ENCODE measurements around the gene PIGW.
"Not testable (repeated sequence)": the region's sequence is repeated elsewhere in the genome, so short reads cannot be mapped to it uniquely, and the experiment has no call there.

Gene PIGW

DNA sequence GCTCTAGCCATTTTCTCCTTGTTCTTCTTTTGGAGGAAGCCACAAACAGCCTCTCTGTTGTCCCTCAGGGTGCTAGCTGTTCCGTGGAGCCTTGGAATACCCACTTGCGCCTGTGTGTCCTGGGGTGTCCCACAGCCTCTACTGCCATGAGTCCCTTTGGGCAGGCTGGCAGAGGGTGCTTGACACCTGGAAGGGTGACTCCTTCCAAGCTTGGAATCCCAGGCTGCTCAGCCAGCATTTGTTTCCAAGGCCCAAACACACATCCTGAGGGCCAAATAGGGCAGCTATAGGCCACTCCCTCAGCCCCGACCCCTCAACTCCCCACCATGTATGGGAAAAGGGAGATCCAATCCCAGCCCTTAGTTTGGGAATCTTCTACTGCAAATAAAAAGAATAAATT lies 33.4 kb upstream of the PIGW start:
- H3K4me3 Mint-ChIP-seq = no peak overlapping the region
- H3K4me1 Mint-ChIP-seq (ENCODE audit: low read depth) = no peaks in the 10 kb centered on the region
- no peak overlapping the region for H3K27ac Mint-ChIP-seq
- intact Hi-C loops (cut with micrococcal nuclease) = no loop called here
- H3K27me3 Mint-ChIP-seq = no peaks in the 10 kb centered on the region
- H3K9me3 Mint-ChIP-seq = no peaks in the 10 kb centered on the region
- H3K36me3 Mint-ChIP-seq (ENCODE audit: low read depth) = peaks cover 91% of the 10 kb centered on the region

DNA sequence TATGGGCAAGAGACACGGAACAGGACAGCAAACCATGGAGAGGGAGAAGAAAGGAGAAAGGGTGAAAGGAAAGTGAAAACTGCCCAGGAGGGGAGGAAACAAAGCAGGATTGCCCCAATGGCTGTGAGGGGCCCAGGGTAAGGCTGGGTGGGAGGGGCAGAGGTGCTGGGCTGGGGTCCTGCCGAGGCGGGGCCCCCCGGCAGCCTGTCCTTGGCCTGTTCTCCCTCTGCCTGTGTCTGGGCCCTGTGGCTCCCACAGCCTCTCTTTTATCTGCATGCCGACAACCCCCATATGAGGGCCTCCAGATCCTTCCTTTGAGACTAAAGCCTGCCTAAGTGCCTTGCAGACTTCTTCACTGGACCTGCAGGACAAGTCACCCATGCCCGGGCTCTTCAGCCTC lies 32.8 kb upstream of the PIGW start:
- intact Hi-C loops (cut with micrococcal nuclease) = no loop called here
- Mint-ChIP-seq H3K9me3 (no peaks in the 10 kb centered on the region), H3K4me1 (ENCODE audit: low read depth) (no peaks in the 10 kb centered on the region), H3K27ac (no peak overlapping the region), H3K27me3 (no peaks in the 10 kb centered on the region), H3K4me3 (no peak overlapping the region), H3K36me3 (ENCODE audit: low read depth) (peaks cover 91% of the 10 kb centered on the region)

DNA sequence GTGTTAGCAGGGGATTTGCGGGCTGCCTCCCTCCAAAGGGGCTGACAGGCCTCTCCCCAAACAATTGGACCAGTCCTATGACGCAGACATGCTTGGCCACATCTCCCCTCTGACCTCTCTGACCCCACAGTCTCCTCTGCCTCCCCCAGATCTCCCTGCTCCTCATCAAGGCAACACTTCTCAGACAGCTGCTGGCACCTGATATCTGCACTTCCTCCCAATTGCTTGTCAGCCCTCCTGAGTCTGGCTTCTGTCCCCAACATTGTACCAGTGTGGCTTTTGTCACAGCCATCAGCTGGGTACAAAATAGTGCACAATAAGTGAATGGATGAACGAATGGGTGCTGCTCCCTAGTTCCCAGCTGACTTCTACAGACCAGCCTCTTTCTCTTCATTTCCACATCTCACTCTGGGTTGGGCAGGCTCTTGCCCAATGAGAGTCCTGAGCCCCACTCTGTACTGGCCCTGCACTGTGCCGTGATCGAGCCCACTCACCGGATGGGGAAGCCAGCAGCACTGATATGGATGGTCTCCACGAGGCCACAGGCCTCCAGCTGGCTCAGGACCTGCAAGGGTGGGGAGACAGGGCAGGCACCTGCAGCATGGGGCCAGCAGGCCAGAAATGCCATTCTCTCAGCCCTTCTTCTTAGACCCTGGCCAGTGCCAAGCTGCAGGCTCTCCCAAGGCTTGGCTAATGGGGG lies 31.2 kb upstream of the PIGW start:
- intact Hi-C loops (cut with micrococcal nuclease) = no loop called here
- peaks cover 87% of the 10 kb centered on the region for H3K36me3 Mint-ChIP-seq (ENCODE audit: low read depth)
- no peaks in the 10 kb centered on the region for H3K4me1 Mint-ChIP-seq (ENCODE audit: low read depth)
- no peak overlapping the region for H3K27ac Mint-ChIP-seq
- H3K27me3 Mint-ChIP-seq = no peaks in the 10 kb centered on the region
- no peak overlapping the region for H3K4me3 Mint-ChIP-seq
- H3K9me3 Mint-ChIP-seq = no peaks in the 10 kb centered on the region

DNA sequence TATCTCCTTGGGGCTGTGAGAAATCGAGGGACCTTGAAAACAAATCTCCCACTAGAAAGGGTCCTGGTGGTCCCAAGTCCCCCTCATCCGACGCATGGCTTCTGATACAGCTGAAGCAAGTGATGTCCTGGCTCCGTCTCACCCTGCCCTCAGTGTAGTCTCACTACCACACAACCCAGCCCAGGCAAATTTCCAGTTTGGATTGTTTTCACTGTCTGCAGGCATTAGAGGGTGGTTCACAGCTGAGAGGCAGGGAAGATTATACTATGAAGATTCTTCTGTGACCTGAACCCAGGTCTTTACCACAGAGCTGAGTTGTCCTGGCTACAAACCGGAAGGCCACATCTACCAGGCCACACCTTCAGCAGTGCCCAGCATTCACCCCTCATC lies 30.6 kb upstream of the PIGW start:
- no peak overlapping the region for H3K27ac Mint-ChIP-seq
- no peaks in the 10 kb centered on the region for H3K4me1 Mint-ChIP-seq (ENCODE audit: low read depth)
- no peak overlapping the region for H3K4me3 Mint-ChIP-seq
- H3K9me3 Mint-ChIP-seq = no peaks in the 10 kb centered on the region
- peaks cover 87% of the 10 kb centered on the region for H3K36me3 Mint-ChIP-seq (ENCODE audit: low read depth)
- no peaks in the 10 kb centered on the region for H3K27me3 Mint-ChIP-seq
- intact Hi-C loops (cut with micrococcal nuclease) = no loop called here

DNA sequence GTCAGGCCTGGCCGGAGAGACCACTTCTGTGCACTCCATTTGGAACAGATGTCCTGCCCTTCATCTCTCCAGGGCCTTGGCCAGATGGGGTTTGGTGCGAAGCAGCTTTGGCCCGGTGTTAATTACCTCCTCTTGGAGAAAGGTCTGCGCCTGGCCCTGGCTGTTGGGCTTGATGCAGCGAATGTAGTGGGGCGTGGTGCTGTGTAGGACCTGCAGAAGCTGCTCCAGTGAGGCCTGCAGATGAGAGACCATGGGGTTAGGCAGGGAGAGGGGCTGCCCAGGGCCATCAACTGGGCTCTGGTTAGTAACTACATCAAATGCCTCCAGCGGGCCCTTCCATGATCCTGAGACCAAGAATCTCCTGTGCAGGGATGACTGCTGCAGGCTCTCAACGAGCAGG lies 29.6 kb upstream of the PIGW start:
- intact Hi-C loops (cut with micrococcal nuclease) = no loop called here
- Mint-ChIP-seq H3K27me3 (no peaks in the 10 kb centered on the region), H3K4me3 (no peak overlapping the region), H3K9me3 (no peaks in the 10 kb centered on the region), H3K36me3 (ENCODE audit: low read depth) (peaks cover 96% of the 10 kb centered on the region), H3K4me1 (ENCODE audit: low read depth) (no peaks in the 10 kb centered on the region), H3K27ac (no peak overlapping the region)

DNA sequence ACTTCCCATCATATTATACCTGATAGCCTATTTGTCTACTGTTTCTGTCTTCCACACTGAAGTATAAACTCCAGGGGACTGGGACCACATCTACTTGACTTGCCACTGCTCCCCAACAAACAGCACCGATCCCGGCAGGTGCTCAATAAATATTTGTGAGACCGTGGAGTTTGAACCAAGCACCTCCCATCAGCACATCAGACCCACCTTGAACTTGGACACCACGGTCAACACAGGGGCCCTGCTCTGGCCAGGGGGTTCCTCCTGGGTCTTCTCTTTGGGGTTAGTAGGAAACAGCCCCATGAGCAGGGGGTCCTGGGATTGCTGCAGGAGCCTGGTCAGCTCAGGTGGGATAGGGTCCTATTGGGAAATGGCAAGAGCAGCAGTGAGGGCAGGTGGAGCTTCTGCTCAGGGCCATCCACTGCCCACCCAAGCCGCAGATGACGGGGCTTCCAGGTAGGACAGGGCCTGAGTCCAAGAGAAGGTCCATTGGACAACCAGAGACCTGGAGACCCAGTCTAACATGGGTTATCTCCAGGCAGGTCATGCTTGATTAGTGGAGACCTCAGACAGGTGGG lies 28.4 kb upstream of the PIGW start:
- Mint-ChIP-seq H3K36me3 (ENCODE audit: low read depth) (peaks cover 96% of the 10 kb centered on the region), H3K27me3 (no peaks in the 10 kb centered on the region), H3K4me3 (no peak overlapping the region), H3K4me1 (ENCODE audit: low read depth) (no peaks in the 10 kb centered on the region), H3K27ac (no peak overlapping the region), H3K9me3 (no peaks in the 10 kb centered on the region)
- intact Hi-C loops (cut with micrococcal nuclease) = no loop called here

DNA sequence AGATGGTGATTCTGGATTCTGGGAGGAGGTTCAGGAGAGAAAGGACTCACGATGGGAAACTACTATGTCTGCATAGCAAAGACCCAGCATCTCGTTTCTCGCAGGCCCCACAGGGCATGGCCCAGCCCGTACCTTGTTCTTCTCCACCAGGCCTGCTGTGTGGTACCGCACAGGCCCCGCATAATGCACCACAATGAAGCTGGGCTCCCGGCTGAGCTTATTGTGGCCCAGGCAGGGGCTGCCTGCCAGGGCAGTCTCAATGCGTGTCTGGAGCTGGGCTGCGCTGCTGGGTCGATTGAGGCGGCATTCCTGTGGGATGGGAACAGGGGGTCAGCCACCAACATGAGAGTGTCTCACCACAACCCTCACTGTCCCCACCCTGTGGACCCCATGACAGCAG lies 28.0 kb upstream of the PIGW start:
- Mint-ChIP-seq H3K27me3 (no peaks in the 10 kb centered on the region), H3K4me1 (ENCODE audit: low read depth) (no peaks in the 10 kb centered on the region), H3K36me3 (ENCODE audit: low read depth) (peaks cover 96% of the 10 kb centered on the region), H3K27ac (no peak overlapping the region), H3K4me3 (no peak overlapping the region), H3K9me3 (no peaks in the 10 kb centered on the region)
- intact Hi-C loops (cut with micrococcal nuclease) = no loop called here

DNA sequence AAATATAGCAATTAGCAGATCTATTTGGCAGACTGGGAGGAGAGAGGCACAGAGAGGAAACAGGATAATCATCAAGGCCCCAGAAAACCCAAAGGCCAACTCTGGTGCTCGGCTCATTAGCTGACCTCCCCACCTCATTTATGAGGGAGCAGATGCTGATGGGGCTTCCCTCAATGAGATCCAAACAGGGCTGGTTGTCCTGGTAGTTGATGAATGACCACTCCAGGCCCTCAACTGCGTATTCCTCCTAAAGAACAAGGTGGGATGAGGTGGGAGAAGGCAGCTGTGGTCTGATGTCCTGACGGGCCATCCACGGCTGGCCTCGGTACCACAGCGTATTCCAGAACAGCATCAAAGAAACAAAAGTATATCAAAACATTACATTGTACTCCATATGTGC lies 27.5 kb upstream of the PIGW start:
- Mint-ChIP-seq H3K36me3 (ENCODE audit: low read depth) (peaks cover 96% of the 10 kb centered on the region), H3K27me3 (no peaks in the 10 kb centered on the region), H3K27ac (no peak overlapping the region), H3K4me3 (no peak overlapping the region), H3K9me3 (no peaks in the 10 kb centered on the region), H3K4me1 (ENCODE audit: low read depth) (no peaks in the 10 kb centered on the region)
- intact Hi-C loops (cut with micrococcal nuclease) = no loop called here

DNA sequence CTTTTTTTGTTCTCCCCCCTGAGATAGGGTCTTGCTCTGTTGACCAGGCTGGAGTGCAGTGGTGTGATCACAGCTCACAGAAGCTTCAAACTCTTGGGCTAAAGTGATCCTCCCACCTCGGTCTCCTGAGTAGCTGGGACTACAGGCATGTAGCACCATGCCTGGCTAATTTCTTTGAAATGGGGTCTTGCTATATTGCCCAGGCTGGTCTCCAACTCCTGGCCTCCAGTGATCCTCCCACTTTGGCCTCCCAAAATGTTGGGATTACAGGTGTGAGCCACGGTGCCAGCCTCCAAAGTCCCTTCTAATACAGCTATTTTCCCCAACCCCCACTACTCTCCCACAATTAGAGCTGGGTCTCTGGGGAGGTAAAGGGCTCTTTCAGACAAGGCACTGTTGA lies 26.3 kb upstream of the PIGW start:
- H3K9me3 Mint-ChIP-seq; H3K4me3 Mint-ChIP-seq; H3K4me1 Mint-ChIP-seq (ENCODE audit: low read depth); H3K27ac Mint-ChIP-seq; intact Hi-C loops (cut with micrococcal nuclease); H3K27me3 Mint-ChIP-seq: not testable (repeated sequence)
- peaks cover 96% of the 10 kb centered on the region for H3K36me3 Mint-ChIP-seq (ENCODE audit: low read depth)

DNA sequence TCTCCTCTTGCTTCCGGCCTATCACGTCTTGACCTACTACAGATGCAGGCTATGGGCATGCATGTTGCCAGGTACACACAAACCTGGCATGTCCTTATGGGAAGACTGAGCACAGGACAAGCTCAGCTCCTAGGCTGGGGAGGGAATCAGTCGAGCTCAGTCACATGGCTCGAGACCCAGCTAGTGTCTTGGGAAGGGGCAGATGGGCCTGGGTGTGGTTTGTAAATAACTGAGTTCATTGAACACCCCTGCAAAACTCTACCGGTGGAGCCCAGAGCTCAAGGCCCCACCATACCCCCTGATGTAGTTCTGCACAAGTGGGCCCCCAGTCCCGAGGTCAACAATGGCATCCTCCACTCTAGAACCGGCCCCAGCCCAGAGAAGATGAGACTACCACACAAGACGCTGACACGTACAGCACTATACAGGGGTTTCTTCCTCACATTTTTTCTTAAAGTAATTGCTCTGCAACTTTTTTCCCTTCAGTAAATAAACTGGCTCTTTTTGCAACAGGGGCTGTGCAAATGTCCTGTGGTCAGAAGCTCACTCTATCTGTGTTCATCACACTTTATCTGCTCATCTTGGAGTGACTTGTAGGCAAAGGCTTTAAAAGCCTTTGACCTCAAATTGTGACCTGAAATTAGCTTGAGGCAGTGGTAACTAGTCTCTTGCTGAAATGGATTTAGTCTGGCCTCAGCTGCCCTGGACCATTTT lies 25.4 kb upstream of the PIGW start:
- Mint-ChIP-seq H3K27ac (no peak overlapping the region), H3K9me3 (no peaks in the 10 kb centered on the region), H3K4me1 (ENCODE audit: low read depth) (no peaks in the 10 kb centered on the region), H3K27me3 (no peaks in the 10 kb centered on the region), H3K36me3 (ENCODE audit: low read depth) (peaks cover 96% of the 10 kb centered on the region), H3K4me3 (no peak overlapping the region)
- intact Hi-C loops (cut with micrococcal nuclease) = no loop called here

DNA sequence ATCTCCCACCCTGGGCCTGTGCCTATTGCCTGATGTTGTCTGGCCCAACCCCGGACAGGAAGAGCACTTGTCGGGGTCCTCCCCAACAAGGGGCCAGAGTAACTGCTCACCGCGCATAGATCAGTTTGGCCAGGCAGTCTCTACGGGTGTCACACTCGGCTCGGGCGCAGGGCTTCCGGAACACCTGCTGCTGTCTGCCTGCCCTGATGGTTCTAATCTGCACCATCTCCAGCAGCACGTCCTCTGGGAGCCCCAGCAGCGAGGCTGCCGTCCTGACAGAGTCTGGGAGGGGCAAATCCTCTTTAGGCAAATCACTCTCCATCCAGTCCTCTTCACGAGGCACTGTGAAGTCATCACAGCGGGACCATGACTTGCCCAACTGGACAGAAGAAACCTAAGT lies 24.2 kb upstream of the PIGW start:
- H3K4me1 Mint-ChIP-seq (ENCODE audit: low read depth) = no peaks in the 10 kb centered on the region
- no peaks in the 10 kb centered on the region for H3K9me3 Mint-ChIP-seq
- no peaks in the 10 kb centered on the region for H3K27me3 Mint-ChIP-seq
- no peak overlapping the region for H3K4me3 Mint-ChIP-seq
- H3K36me3 Mint-ChIP-seq (ENCODE audit: low read depth) = peaks cover 96% of the 10 kb centered on the region
- no peak overlapping the region for H3K27ac Mint-ChIP-seq
- intact Hi-C loops (cut with micrococcal nuclease) = no loop called here

DNA sequence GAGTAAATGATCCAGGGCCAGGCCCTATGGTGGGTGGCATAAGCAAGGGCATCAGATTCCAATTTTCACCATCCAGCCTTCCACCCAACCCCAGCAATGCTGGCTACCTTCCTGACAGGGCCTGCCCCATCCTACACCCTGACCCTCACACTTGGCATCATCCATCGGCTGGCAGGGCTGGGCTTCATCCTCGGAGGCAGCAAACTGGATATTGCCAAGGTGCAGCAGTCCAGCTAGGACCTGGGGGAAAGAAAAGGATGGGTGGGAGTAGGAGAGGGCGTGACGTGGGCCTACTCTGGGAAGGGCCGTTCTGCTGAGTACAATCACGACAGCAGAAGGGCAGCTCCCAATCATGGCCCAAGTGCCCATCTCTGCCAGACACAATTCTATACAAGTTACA lies 23.6 kb upstream of the PIGW start:
- intact Hi-C loops (cut with micrococcal nuclease) = no loop called here
- Mint-ChIP-seq H3K4me3 (no peak overlapping the region), H3K9me3 (no peaks in the 10 kb centered on the region), H3K4me1 (ENCODE audit: low read depth) (no peaks in the 10 kb centered on the region), H3K36me3 (ENCODE audit: low read depth) (peaks cover 96% of the 10 kb centered on the region), H3K27me3 (no peaks in the 10 kb centered on the region), H3K27ac (no peak overlapping the region)

DNA sequence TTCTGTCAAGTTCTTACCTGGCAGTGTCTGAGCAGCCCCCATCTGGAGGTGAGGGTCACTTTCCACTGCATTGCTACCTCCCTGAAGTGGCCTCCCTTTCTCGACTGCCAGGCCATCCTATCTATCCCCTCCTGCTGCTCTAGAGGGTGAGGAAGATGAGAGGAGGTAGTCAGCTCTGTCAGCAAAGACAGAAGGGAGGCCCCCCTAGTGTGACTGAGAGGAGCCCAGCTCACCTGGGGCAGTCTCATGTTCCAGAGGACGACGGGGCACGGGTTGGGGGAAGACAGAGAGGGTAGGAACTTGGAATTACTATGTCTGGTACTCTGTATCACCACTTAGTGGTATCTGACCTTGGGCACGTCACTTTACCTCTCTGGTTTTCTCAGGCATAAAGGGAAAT lies 22.1 kb upstream of the PIGW start:
- Mint-ChIP-seq H3K36me3 (ENCODE audit: low read depth) (peaks cover 98% of the 10 kb centered on the region), H3K9me3 (no peaks in the 10 kb centered on the region)

DNA sequence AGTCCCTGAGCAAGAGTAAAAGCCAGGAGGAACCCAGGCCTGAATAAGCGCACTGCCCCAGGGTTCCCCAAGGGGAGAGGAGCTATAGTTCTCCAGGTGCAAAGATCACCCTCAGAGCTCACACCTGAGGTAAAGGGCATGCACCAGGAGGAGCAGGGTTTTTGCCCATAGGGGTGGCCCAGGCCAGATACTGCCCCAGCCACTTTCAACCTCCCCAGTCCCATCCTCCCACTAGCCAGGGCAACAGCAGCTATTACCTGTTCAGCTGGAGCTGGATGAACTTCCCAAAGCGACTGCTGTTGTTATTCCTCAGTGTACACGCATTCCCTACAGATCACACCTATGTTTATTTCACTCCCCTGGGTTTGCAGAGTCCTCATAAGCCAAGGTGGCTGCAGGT lies 19.9 kb upstream of the PIGW start:
- no peaks in the 10 kb centered on the region for H3K27me3 Mint-ChIP-seq
- peaks cover 3% of the 10 kb centered on the region for H3K4me1 Mint-ChIP-seq (ENCODE audit: low read depth)
- no peak overlapping the region for H3K27ac Mint-ChIP-seq
- intact Hi-C loops (cut with micrococcal nuclease) = no loop called here
- H3K4me3 Mint-ChIP-seq = no peak overlapping the region
- H3K9me3 Mint-ChIP-seq = no peaks in the 10 kb centered on the region
- H3K36me3 Mint-ChIP-seq (ENCODE audit: low read depth) = peaks cover 89% of the 10 kb centered on the region

More for the DNA sequence above, 22.1 kb upstream of the PIGW start:
- no peaks in the 10 kb centered on the region for H3K4me1 Mint-ChIP-seq (ENCODE audit: low read depth)
- no peaks in the 10 kb centered on the region for H3K27me3 Mint-ChIP-seq
- H3K27ac Mint-ChIP-seq = no peak overlapping the region
- no peak overlapping the region for H3K4me3 Mint-ChIP-seq
- intact Hi-C loops (cut with micrococcal nuclease) = no loop called here

DNA sequence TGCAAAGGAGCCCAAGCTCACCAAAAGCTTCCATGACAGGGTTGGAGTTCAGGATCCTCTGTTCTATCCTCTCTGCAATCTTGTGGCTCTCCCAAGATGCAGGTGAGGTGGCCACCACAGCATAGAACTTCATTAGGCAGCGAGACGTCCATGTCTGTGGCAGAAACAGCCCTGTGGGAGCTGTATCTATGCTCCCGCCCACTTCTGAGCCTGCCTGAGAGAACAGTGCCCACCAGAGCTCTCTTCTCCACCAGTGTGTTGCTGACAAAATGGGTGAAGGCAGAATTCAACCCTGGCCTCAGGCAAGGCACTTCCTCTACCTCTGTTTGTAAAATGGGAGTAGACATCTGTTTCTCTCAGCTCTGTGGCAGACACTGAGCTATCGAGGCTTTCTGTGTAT lies 18.9 kb upstream of the PIGW start:
- intact Hi-C loops (cut with micrococcal nuclease) = no loop called here
- no peaks in the 10 kb centered on the region for H3K27me3 Mint-ChIP-seq
- peaks cover 88% of the 10 kb centered on the region for H3K36me3 Mint-ChIP-seq (ENCODE audit: low read depth)
- no peak overlapping the region for H3K27ac Mint-ChIP-seq
- H3K4me1 Mint-ChIP-seq (ENCODE audit: low read depth) = peaks cover 6% of the 10 kb centered on the region
- no peak overlapping the region for H3K4me3 Mint-ChIP-seq
- H3K9me3 Mint-ChIP-seq = no peaks in the 10 kb centered on the region

Data from dendritic cell treated with granulocyte-macrophage colony-stimulating factor and Interleukin-4, amounts not matched to agents 40 ng/mL and 50 ng/mL, for 4 days (primary cell).